Bronchial epithelial cell (primary cell): Measurements from ENCODE around the gene IQSEC1. TPM values are rescaled to one million over a fixed set of nuclear protein-coding genes. Genes with fewer than 3 reads are reported as not detected.

ENCODE experiments used
- DNase-seq: peaks from one replicate; pipeline ENCODE4 v3.0.0-alpha.2; 2010; ENCODE audit warnings: low read depth
- FAIRE-seq: peaks from 2 replicates; lab custom pipeline; 2011; peaks lifted over from hg19 to GRCh38; lab: Jason Lieb, UNC
- H3K27me3 ChIP-seq: 2 replicates; pipeline ENCODE4 v1.5.1; 2011; ENCODE audit warnings: low read length; ENCODE audit not compliant: control insufficient read depth, insufficient read depth
- H3K36me3 ChIP-seq: 2 replicates; pipeline ENCODE4 v1.5.1; 2011; ENCODE audit warnings: low read length; ENCODE audit not compliant: control insufficient read depth, insufficient read depth
- H3K4me3 ChIP-seq: 2 replicates; pipeline ENCODE4 v1.5.1; 2011; ENCODE audit warnings: mild to moderate bottlenecking, low read depth, low read length, control low read depth
- total RNA-seq: library from RNA; depleted of rRNA; stranded (reverse); fragments of >200 nt; gene quantifications from 2 replicates; pipeline ENCODE4 v1.2.1, GENCODE V29; 2014
- TF ChIP-seq, protein P1 (sequence below): IDR thresholded peaks from 2 replicates; pipeline ENCODE4 v1.5.1; 2011; ENCODE audit warnings: mild to moderate bottlenecking, moderate library complexity, low read length, control low read depth, inconsistent platforms; ENCODE audit not compliant: insufficient read depth, severe bottlenecking

IQSEC1 gene
- total RNA-seq, 1 donor from 2014 or later: 6.6 TPM

DNA sequence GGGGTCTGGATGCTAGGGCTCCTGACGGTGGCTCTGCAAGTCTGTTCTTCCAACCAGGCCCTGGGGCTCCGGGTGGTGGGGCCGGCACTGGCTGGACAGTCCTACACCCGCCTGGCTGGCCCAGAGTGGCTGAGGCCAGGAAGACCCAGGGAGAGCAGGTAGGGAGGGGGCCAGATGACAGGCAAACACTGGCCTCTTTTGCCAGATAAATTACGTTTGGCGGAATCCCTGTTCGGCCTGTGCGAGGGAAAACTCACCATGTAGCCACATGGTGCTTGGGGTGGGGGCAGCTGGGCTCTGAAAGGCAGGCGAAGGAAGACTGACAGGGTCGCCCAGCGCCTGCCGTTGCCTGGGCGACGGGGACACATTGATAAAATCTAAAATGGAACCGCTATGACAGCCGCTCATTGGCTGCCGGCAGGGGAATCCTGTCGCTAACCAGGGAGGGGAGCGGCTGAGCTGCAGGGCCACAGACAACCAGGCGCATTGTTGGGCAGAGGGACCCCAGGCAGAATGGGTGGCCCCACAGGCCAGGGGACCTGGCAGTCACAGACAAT lies 30.4 kb downstream of the IQSEC1 start:
- TF ChIP-seq, protein P1, sequence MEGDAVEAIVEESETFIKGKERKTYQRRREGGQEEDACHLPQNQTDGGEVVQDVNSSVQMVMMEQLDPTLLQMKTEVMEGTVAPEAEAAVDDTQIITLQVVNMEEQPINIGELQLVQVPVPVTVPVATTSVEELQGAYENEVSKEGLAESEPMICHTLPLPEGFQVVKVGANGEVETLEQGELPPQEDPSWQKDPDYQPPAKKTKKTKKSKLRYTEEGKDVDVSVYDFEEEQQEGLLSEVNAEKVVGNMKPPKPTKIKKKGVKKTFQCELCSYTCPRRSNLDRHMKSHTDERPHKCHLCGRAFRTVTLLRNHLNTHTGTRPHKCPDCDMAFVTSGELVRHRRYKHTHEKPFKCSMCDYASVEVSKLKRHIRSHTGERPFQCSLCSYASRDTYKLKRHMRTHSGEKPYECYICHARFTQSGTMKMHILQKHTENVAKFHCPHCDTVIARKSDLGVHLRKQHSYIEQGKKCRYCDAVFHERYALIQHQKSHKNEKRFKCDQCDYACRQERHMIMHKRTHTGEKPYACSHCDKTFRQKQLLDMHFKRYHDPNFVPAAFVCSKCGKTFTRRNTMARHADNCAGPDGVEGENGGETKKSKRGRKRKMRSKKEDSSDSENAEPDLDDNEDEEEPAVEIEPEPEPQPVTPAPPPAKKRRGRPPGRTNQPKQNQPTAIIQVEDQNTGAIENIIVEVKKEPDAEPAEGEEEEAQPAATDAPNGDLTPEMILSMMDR: no peak
- DNase-seq (no peak), FAIRE-seq (no peak)
- Histone ChIP-seq H3K4me3 (no peak overlapping the region), H3K36me3 (no peaks in the 10 kb centered on the region), H3K27me3 (no peaks in the 10 kb centered on the region)

DNA sequence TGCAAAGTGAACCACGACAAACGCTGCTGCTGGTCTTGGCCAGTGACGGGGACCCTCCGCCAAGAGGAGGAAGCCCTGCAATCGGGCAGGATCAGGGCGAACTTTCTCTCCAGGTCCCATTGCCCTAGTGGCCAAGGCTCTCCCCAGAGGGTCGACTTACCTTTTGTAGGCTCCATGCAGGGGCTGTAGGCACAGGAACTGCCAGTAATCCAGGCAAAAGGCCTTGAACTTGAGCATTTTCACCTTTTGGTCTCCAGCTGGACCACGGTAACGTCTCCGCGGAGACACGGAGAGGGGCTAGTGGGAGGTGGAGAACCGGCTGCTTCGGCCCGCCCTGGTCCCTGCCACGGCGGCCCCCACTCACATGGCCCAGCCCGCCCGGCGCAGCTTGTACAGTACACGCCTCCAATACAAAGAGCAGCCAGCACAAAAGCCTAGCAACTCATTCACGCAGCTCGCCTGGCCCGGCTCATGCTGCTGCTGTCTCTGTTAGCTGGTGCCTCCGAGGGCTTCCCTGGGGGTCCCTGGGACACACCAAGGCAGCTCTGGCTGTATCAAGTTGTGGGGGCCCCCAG lies 31.0 kb downstream of the IQSEC1 start:
- no peak for FAIRE-seq
- Histone ChIP-seq H3K27me3 (no peaks in the 10 kb centered on the region), H3K36me3 (no peaks in the 10 kb centered on the region), H3K4me3 (no peak overlapping the region)
- no peak for DNase-seq
- TF ChIP-seq, protein P1: no peak

DNA sequence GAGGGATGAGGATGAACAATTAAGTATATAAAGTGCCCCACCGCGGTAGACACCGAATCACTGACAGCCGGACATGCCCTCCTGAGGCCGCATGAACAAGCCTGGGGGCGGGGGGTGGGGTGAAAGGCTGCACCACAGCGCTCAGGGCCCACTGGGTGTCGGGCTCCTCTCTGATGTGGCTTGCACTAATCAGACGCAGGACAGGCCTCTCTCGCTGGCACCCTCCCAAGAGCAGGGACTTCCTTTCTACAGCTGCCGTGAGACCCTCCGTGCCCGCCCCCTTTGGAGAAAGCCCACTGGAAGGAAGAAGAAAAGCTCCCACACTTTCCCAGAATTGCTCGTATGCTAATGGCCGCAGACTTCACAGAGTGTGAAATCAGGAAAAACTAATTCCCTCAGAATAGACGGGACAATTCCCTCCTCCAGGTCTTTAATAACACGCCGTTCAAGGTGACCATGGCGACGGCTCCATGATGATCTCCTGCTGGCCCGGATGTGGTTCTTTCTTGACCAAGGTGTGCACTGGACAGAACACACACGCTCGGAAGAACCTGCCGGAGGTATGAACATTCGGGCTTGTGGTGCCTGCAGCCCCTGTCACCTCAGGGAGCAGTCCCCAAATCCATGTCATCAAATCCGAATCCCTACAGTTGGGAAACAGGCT lies 32.0 kb downstream of the IQSEC1 start:
- TF ChIP-seq, protein P1: no peak
- Histone ChIP-seq H3K4me3 (no peak overlapping the region), H3K27me3 (no peaks in the 10 kb centered on the region), H3K36me3 (no peaks in the 10 kb centered on the region)
- no peak for FAIRE-seq
- DNase-seq: no peak

DNA sequence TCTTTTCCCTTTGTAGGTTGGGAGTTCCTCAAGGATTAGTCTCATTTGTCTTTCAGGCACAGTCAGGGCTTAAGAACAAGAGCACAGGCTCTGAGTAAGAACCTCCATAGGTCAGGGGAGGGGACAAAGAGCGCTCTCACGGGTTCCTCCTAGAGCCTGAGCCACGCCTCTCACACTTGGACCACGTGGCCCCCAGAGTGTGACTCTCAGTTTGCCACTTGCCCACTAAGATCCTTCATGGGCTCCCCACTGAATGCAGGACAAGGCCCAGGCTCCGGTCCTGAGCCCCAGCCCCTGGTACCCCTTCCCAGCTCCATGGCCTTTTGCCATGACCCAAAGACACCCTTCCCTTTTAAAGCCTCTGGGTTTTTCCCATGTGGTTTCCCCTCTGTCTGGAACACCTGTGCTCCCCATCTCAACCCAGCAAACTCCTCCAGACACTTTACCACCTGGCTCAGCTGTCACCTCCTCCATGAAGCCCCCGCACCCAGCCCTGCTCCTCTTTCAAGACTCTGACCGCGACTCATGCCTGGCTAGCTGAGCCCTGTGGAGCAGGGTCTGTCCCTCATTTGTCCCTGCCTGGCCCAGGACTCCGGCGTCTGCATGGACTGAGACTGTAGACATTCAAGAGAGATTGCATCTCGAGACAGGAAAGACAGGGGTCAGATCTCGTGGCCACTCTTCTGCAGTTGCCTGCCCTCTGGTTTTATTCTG lies 32.7 kb downstream of the IQSEC1 start:
- no peaks in the 10 kb centered on the region for H3K27me3 ChIP-seq
- TF ChIP-seq, protein P1: no peak
- FAIRE-seq (no peak), DNase-seq (no peak)
- no peak overlapping the region for H3K4me3 ChIP-seq
- no peaks in the 10 kb centered on the region for H3K36me3 ChIP-seq

DNA sequence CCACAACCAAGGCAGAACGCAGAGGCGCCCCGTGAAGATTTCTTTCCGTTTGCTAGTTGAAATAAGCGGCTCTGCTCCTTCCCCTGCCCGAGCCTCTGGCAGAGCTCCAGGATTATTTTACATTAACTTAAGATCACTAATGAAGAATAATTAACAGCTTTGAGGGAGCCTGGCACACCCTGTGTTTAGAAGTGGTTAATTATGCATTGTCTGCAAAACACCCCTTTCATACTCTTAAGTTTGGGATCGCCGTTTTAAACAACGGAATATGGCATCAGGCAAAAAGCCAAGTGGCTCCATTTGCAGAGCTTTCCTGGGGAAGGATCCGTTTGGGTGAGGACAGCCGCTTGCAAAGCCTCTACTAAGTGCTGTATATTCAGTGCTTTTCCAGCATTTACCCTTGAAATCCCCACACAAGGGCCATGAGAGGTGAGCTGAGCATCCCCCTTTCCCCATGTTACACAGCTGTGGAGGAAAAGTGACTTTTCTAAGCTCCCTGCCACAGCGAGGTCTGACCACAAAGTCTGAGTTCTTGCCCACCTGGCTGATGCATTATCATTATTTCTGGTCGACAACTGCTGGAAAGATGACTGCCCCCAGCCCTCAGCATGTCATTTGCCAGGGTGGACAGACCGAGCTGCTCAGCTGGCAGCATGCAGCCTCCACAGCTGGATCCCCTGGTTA lies 33.9 kb downstream of the IQSEC1 start:
- DNase-seq: no peak
- Histone ChIP-seq H3K4me3 (no peak overlapping the region), H3K27me3 (no peaks in the 10 kb centered on the region), H3K36me3 (no peaks in the 10 kb centered on the region)
- no peak for FAIRE-seq
- TF ChIP-seq, protein P1: no peak
